Measurements from ENCODE around the gene OR6J1.
"Not testable (repeated sequence)": the region's sequence is repeated elsewhere in the genome, so short reads cannot be mapped to it uniquely, and the experiment has no call there.

DNA sequence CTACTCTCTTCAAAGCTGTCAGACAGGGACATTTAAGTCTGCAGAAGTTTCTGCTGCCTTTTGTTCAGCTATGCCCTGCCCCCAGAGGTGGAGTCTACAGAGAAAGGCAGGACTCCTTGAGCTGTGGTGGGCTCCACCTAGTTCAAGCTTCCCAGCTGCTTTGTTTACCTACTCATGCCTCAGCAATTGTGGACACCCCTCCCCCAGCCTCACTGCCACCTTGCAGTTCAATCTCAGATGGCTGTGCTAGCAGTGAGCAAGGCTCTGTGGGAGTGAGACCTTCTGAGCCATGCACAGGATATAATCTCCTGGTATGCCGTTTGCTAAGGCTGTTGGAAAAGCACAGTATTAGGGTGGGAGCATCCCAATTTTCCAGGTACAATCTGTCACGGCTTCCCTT, 33.4 kb upstream of the OR6J1 start:
- TF ChIP-seq, protein P1, sequence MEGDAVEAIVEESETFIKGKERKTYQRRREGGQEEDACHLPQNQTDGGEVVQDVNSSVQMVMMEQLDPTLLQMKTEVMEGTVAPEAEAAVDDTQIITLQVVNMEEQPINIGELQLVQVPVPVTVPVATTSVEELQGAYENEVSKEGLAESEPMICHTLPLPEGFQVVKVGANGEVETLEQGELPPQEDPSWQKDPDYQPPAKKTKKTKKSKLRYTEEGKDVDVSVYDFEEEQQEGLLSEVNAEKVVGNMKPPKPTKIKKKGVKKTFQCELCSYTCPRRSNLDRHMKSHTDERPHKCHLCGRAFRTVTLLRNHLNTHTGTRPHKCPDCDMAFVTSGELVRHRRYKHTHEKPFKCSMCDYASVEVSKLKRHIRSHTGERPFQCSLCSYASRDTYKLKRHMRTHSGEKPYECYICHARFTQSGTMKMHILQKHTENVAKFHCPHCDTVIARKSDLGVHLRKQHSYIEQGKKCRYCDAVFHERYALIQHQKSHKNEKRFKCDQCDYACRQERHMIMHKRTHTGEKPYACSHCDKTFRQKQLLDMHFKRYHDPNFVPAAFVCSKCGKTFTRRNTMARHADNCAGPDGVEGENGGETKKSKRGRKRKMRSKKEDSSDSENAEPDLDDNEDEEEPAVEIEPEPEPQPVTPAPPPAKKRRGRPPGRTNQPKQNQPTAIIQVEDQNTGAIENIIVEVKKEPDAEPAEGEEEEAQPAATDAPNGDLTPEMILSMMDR (IDR thresholded peaks at IDR 0.05; ENCODE audit: borderline replicate concordance, extremely low read depth, low read length, poor library complexity, severe bottlenecking): not testable (repeated sequence)
- TF ChIP-seq EZH2 (IDR thresholded peaks at IDR 0.05; ENCODE audit: borderline replicate concordance, low read depth, low read length, severe bottlenecking): not testable (repeated sequence)

Measured in DND-41 (cell line).